NT2/D1 (cell line): ENCODE data around the gene ASB18.
"Not testable (repeated sequence)": the region's sequence is repeated elsewhere in the genome, so short reads cannot be mapped to it uniquely, and the experiment has no call there.

ENCODE experiments used
- SUZ12 ChIP-seq: IDR thresholded peaks from 2 replicates; pipeline ENCODE4 v1.6.1; 2011; ENCODE audit not compliant: insufficient read length, insufficient read depth; ENCODE audit errors: extremely low read depth
- YY1 ChIP-seq: IDR thresholded peaks from 2 replicates; pipeline ENCODE4 v1.6.1; 2011; ENCODE audit not compliant: insufficient read length, insufficient read depth
- ZNF274 ChIP-seq: IDR thresholded peaks from 2 replicates; pipeline ENCODE4 v1.6.1; 2011; ENCODE audit warnings: mild to moderate bottlenecking, low read depth, low read length

DNA sequence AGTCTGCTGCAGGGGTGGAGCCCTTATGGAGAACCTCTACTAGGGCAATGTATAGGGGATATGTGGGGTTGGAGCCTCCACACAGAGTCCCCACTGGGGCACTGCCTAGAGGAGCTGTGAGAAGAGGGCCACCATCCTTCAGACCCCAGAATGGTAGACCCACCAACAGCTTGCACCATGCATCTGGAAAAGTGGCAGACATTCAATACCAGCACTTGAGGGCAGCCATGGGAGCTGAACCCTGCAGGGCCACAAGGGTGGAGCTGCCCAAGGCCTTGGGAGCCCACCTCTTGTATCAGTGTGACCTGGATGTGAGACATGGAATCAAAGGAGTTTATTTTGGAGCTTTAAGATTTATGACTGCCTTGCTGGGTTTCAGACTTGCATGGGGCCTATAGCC is 5.7 kb upstream of the ASB18 start:
- TF ChIP-seq YY1, SUZ12, ZNF274: not testable (repeated sequence)
